ENCODE data around the gene STPG3. TPM values are rescaled to one million over a fixed set of nuclear protein-coding genes. Genes with fewer than 3 reads are reported as not detected.
"Not testable (repeated sequence)": the region's sequence is repeated elsewhere in the genome, so short reads cannot be mapped to it uniquely, and the experiment has no call there.

The STPG3 gene
- total RNA-seq, 2 experiments from 2014 or later: not detected

GRCh38 chr9:137256856-137257255, 5.8 kb downstream of the STPG3 start:
- intact Hi-C loops (cut with micrococcal nuclease): no loop called here
- peaks cover 14% of the 10 kb centered on the region for H3K4me1 Mint-ChIP-seq (ENCODE audit: low read depth)
- ATAC-seq (no peak), DNase-seq (no peak)
- CTCF ChIA-PET: interaction anchor here (1.0 to 1.5 kb wide), 6 partner anchors 16 to 210 kb away, joined by 3 to 13 read pairs (median 3); no protein-coding TSS in a partner anchor
- peak overlapping the region; percentile 83 for H3K4me3 Mint-ChIP-seq
- peaks cover 15% of the 10 kb centered on the region for H3K36me3 Mint-ChIP-seq (ENCODE audit: low read depth)
- POLR2A ChIA-PET: interaction anchor here (7.2 kb wide), 1 partner anchor 16 kb away, joined by 113 read pairs; the partner anchor contains the start of gene TUBB4B
- no peak for TF ChIP-seq CTCF (IDR thresholded peaks at IDR 0.05)
- no peaks in the 10 kb centered on the region for H3K27me3 Mint-ChIP-seq
- H3K9me3 Mint-ChIP-seq: no peaks in the 10 kb centered on the region
- H3K27ac Mint-ChIP-seq: no peak overlapping the region

- H3K36me3 Mint-ChIP-seq (ENCODE audit: low read depth): peaks cover 16% of the 10 kb centered on the region
- H3K27ac Mint-ChIP-seq; DNase-seq; ATAC-seq; POLR2A ChIA-PET; intact Hi-C loops (cut with micrococcal nuclease); H3K9me3 Mint-ChIP-seq; H3K4me3 Mint-ChIP-seq; H3K27me3 Mint-ChIP-seq; H3K4me1 Mint-ChIP-seq (ENCODE audit: low read depth): not testable (repeated sequence)
- peak; percentile 45 for TF ChIP-seq CTCF (IDR thresholded peaks at IDR 0.05)
- CTCF ChIA-PET: interaction anchor here (1.4 to 1.6 kb wide), 2 partner anchors 12 to 39 kb away, joined by 3 to 4 read pairs; no protein-coding TSS in a partner anchor
Observed at GRCh38 chr9:137262173-137262908, 11.3 kb downstream of the STPG3 start.

GRCh38 chr9:137262909-137263285, 11.8 kb downstream of the STPG3 start:
- TF ChIP-seq CTCF (IDR thresholded peaks at IDR 0.05): no peak
- ATAC-seq (no peak), DNase-seq (no peak)
- peaks cover 19% of the 10 kb centered on the region for H3K36me3 Mint-ChIP-seq (ENCODE audit: low read depth)
- no peak overlapping the region for H3K4me3 Mint-ChIP-seq
- no peak overlapping the region for H3K27ac Mint-ChIP-seq
- H3K9me3 Mint-ChIP-seq: no peaks in the 10 kb centered on the region
- H3K4me1 Mint-ChIP-seq (ENCODE audit: low read depth): no peaks in the 10 kb centered on the region
- ChIA-PET POLR2A (no interaction called here), CTCF (no interaction called here)
- H3K27me3 Mint-ChIP-seq: no peaks in the 10 kb centered on the region
- intact Hi-C loops (cut with micrococcal nuclease): no loop called here

GRCh38 chr9:137263506-137263905, 12.4 kb downstream of the STPG3 start:
- CTCF ChIA-PET: no interaction called here
- ATAC-seq (no peak), DNase-seq (no peak)
- Mint-ChIP-seq H3K27ac (no peak overlapping the region), H3K9me3 (no peaks in the 10 kb centered on the region), H3K36me3 (ENCODE audit: low read depth) (peaks cover 21% of the 10 kb centered on the region), H3K4me1 (ENCODE audit: low read depth) (no peaks in the 10 kb centered on the region), H3K27me3 (no peaks in the 10 kb centered on the region), H3K4me3 (no peak overlapping the region)
- no peak for TF ChIP-seq CTCF (IDR thresholded peaks at IDR 0.05)
- intact Hi-C loops (cut with micrococcal nuclease): no loop called here
- POLR2A ChIA-PET: interaction anchor here (0.5 to 1.0 kb wide), 2 partner anchors 13 to 147 kb away, joined by 3 read pairs; no protein-coding TSS in a partner anchor

GRCh38 chr9:137264067-137264466, 13.0 kb downstream of the STPG3 start:
- POLR2A ChIA-PET: interaction anchor here (0.5 to 2.3 kb wide), 5 partner anchors 10 to 146 kb away, joined by 3 to 8 read pairs (median 3); no protein-coding TSS in a partner anchor
- no peak for TF ChIP-seq CTCF (IDR thresholded peaks at IDR 0.05)
- H3K36me3 Mint-ChIP-seq (ENCODE audit: low read depth): peaks cover 25% of the 10 kb centered on the region
- H3K27ac Mint-ChIP-seq: no peak overlapping the region
- H3K27me3 Mint-ChIP-seq: no peaks in the 10 kb centered on the region
- H3K4me3 Mint-ChIP-seq: no peak overlapping the region
- no peaks in the 10 kb centered on the region for H3K4me1 Mint-ChIP-seq (ENCODE audit: low read depth)
- H3K9me3 Mint-ChIP-seq: no peaks in the 10 kb centered on the region
- DNase-seq: no peak
- intact Hi-C loops (cut with micrococcal nuclease): no loop called here
- no peak for ATAC-seq
- CTCF ChIA-PET: no interaction called here

Data from activated CD8-positive, alpha-beta T cell treated with anti-CD3 and anti-CD28 coated beads for 36 hours (primary cell).